GM12864 (cell line): ENCODE measurements around the gene GALNT2.

ENCODE experiments used
- DNase-seq: peaks from one replicate; pipeline ENCODE4 v3.0.0-alpha.2; 2011; ENCODE audit warnings: low read depth
- H3K4me3 ChIP-seq: 2 replicates; pipeline ENCODE4 v1.5.1; 2011; ENCODE audit warnings: mild to moderate bottlenecking, low read depth, low read length, control low read depth
- CTCF ChIP-seq: IDR thresholded peaks from 2 replicates; pipeline ENCODE4 v1.5.1; 2011; ENCODE audit warnings: low read depth, mild to moderate bottlenecking, moderate library complexity, low read length, control low read depth, inconsistent platforms; ENCODE audit errors: missing control alignments

The GALNT2 gene

DNA sequence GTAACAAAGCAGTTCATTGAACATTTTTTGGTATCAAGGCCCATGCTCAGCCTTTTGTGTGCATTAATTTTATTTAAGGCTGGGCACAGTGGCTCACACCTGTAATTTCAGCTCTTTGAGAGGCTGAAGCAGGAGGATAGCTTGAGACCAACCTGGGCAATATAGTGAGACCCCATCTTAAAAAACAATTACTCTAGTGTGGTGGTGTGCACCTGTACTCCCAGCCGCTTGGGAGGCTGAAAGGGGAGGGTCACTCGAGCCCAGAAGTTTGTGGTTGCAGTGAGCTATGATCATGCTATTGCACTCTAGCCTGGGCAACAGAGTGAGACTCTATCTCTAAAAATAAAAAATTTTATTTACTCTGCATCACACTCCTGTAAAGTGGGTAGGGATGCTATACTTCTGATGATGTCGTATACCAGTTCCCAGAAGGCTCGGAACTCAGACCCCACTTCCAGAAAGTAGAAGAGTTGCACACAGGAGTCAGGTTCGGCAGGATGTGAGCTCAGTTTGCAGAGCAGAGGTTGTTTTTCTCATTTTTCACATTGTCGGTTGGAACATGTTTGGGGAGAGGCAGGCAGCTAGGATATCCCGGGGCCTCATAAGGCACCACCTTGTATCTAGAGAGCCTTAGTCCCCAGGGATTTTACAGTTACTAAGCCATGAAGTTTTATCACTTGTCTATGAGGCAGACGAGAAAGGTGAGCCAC is 144.6 kb downstream of the GALNT2 start:
- H3K4me3 ChIP-seq = no peak overlapping the region; the same call in 1 of the 2 replicates
- no peak for DNase-seq
- TF ChIP-seq CTCF = no peak

GRCh38 chr1:230212405-230212936 is 145.4 kb downstream of the GALNT2 start:
- H3K4me3 ChIP-seq = peak overlapping the region; percentile 40
- no peak for TF ChIP-seq CTCF
- DNase-seq = peak; percentile 41

DNA sequence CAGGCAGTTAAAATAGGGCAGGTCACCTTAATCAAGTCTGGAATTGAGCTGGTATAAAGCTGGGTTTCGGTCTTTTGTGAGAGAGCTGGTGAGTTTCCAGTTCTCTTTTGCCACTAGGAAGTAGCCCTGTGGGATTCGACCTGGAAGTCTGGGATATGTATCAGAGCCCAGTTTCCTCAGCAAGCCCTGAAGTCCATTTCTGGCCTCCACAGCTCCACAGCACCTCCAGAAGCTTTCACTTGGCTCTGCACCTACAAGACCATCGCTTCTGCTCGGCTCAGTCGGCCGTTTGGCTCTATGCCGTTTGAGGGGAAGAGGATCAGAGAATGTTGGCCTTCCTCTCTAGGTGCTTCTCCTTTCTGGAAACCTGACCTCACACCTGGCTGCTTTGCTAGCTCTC is 148.0 kb downstream of the GALNT2 start:
- no peak overlapping the region for H3K4me3 ChIP-seq
- TF ChIP-seq CTCF = peak; percentile 2
- DNase-seq = no peak

GRCh38 chr1:230215529-230215928 is 148.5 kb downstream of the GALNT2 start:
- TF ChIP-seq CTCF = no peak
- DNase-seq = no peak
- no peak overlapping the region for H3K4me3 ChIP-seq

- no peak for DNase-seq
- no peak for TF ChIP-seq CTCF
- no peak overlapping the region for H3K4me3 ChIP-seq
Measured at GRCh38 chr1:230216896-230217295, 149.9 kb downstream of the GALNT2 start.

DNA sequence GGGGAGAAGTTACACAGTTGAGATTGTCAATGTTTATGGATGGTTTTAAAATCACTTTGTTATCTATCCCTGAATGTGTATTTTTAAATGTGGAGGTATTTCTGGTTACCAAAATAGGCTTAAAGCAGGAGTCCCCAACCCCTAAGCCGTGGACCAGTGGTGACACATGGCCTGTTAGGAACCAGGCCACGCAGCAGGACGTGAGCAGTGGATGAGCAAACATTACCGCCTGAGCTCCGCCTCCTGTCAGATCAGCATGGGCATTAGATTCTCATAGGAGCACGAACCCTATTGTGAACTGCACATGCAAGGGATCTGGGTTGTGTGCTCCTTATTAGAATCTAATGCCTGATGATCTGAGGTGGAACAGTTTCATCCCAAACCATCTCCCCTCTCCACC is 151.6 kb downstream of the GALNT2 start:
- no peak for DNase-seq
- TF ChIP-seq CTCF = no peak
- H3K4me3 ChIP-seq = no peak overlapping the region
